Activated CD8-positive, alpha-beta memory T cell treated with anti-CD3 and anti-CD28 coated beads, Interleukin-2, amount 50 U/mL, for 1 hour (primary cell): ENCODE measurements around the gene TREML2.

ENCODE experiments used
- DNase-seq: peaks from one replicate; pipeline ENCODE4 v3.0.0-alpha.2; 2020; ENCODE audit errors: extremely low read depth

TREML2 gene

GRCh38 chr6:41150671-41151070 is 50.3 kb downstream of the TREML2 start:
- DNase-seq: no peak

- no peak for DNase-seq
Observed at GRCh38 chr6:41147917-41148316, 53.0 kb downstream of the TREML2 start.
